Activated CD8-positive, alpha-beta memory T cell treated with anti-CD3 and anti-CD28 coated beads for 24 hours (primary cell): ENCODE results near the gene ITSN1.
"Not testable (repeated sequence)": the region's sequence is repeated elsewhere in the genome, so short reads cannot be mapped to it uniquely, and the experiment has no call there.

Experiments used
- DNase-seq: peaks from one replicate; pipeline ENCODE4 v3.0.0-alpha.2; 2020

ITSN1 gene

DNA sequence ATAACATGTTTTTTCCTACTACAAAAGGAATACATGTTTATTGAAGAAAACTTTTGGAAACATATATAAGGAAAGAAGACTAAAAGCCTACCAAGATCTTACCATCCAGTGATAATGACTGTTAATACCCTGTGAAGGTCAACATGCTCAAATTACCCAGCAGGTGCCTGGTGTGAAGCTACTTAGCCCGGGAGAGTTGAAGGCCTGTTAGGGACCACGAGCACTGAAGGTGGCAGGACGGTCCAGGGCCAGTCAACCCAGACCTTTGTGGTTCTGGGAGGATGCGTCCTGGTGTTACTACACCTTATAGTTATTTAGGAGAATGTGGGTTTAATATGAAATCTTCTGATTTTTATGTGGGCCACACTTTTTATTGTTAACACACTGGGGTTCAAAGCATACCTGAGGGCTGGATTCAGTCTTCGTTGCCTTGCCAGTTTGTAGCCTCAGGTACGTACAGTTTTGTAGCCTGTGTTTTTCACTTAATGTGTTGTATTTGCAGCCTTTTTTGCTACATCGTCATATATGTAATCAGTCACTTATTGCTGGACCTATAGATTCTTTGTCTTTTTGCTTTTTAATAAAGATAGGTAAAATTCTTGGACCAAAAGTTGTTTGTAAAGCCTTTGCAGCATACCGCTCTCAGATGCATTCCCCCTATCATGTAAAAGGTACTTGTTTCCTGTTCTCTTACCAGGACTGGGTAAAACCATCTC is 9.8 kb downstream of the ITSN1 start:
- DNase-seq = no peak

DNA sequence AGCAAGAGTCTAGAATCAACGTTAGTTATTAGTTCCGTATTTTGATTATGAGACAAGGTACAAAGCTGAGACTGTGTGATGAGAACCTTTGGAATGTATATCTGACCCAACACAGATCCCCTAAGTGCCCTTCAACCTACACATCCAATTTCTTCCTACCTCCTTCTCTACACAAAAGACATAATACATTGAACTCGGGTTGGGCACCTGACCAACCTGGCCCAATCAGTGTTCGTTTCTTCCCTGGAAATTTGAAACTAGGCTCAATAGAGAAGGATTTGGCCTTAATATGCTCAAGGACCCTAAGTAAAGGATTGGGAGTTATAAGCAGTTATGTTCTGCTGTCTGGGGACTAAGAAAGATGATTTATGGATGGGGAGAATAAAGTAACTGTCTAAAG is 12.1 kb downstream of the ITSN1 start:
- DNase-seq = no peak

DNA sequence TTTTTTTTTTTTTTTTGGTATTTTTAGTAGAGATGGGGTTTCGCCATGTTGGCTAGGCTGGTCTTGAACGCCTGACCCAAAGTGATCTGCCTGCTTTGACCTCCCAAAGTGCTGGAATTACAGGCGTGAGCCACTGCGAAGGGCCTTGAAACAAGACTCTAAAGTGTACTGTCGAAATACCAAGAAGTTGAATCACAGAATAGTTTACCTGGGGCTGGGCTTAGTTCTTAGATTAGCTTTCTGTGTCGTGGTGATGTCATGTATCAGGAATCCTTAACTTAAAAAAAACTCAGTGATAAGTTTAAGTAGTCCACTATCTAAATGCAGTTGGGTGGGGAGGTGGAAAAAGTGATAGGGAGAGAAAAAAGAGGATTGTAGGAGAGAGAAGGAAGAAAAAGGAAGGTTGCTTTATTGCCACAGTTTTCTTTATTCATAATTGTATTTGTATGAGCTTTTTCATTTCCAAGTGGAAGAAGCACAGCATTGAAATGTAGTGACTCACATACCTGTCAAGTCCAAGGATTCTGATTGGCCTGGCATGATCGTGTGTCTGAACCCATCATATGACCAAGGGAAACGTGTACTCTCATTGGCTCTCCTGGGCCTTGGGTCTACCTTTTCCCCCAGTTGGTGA is 13.4 kb downstream of the ITSN1 start:
- DNase-seq = no peak

DNA sequence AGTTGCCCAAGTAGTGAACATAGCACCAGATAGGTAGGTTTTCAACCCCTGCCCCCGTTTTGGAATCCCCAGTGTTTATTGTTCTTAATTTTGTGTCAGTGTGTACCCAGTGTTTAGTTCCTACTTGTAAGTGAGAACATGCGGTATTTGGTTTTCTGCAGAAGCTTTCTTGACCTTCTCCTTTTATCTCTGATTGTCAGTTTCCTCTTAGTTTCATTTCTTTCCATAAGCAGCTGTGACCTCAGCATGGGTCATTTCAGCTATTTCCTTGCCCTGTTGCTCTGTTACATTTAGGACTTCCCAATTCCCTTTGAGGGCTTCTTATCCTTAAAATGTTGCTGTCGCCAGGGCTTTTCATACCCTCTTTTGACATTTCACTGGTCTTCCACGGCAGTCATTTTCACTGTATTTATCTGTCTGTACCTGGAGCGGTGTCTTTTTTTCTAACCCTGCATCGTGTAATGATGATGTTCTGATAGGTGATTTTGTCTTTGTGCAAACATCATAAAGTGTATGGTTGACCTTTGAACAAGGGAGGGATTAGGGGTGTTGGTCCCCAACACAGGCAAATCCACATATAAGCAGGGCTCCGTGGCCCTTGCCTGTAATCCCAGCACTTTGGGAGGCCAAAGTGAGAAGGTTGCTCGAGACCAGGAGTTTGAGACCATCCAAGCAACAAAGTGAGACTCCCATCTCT is 15.0 kb downstream of the ITSN1 start:
- DNase-seq = no peak

DNA sequence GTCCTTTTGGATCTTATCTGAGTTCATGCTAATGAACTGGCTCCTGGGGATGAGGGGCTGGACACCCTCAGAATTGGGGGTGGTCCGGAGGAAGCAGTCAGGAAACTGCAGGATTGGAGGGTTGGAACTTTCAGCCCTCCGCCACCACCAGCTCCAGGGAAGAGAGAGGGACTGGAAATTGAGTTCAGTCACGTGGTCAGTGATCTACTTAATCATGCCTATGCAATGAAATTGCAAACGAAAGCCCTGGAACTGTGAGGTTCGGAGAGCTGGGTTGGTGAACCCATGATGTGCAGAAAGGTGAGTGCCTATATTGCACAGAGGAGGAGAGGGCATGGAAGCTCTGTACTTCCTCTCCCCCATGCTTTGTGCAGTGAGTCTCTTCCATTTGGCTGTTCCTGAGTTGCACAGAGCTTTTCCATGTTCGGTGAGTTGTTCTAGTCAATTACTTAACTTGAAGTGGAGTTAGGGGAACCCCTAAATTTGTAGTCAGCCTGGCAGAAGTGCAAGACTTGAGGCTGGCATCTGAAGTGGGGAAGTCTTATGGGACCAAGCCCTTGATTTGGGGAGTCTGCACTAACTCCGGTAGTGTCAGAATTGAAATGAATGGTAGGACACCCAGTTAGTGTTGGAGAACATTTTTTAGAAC is 16.7 kb downstream of the ITSN1 start:
- no peak for DNase-seq

DNA sequence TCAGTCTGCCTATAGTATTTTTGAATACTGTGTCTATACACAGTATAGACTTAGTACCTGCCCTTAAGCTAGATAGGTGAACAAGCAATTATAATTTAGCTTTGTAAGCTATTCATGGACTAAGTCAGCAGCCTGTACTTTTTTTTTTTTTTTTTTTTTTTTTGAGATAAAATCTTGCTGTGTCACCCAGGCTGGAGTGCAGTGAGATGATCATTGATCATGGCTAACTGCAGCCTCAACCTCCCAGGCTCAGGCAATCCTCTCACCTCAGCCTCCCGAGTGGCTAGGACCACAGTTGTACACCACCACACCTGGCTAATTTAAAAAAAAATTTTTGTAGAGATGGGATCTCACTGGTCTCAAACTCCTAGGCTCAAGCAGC is 17.3 kb downstream of the ITSN1 start:
- no peak for DNase-seq

DNA sequence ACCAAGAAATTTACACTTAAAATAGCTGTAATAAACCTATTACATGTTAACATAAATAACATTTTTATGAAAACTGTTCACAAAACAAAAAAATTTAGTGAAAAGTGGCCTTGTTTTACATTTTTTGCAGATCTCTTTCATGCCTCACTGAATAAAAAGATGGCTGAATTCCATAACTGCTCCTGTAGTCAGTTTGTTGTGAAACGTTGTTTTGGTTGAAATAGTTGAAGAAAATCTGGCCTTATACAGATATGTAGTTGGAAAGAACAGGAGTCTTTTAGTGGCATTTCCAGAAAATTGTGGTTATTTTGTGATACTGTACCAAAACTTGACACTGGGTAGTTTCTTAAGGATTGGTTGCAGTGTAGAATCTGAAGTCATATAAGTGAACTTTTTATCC is 18.1 kb downstream of the ITSN1 start:
- DNase-seq = no peak

DNA sequence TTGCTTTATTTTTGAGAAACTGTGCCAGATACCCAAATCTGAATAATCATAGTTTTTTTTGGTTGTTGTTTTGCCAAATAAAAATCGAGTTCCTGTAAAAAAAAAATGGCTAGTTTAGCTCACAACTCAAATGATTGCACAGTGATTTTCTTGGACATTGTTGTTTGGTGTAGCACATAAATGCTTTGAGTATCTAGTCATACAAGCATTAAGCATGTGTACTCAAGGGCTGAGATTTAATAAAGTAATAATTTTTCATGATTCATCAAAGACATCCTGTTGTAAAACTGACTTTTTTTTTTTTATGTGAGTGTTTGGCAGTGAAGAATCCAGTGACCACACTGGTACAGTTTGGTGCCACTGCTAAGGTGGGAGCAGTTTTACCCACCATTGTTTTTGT is 18.8 kb downstream of the ITSN1 start:
- no peak for DNase-seq

DNA sequence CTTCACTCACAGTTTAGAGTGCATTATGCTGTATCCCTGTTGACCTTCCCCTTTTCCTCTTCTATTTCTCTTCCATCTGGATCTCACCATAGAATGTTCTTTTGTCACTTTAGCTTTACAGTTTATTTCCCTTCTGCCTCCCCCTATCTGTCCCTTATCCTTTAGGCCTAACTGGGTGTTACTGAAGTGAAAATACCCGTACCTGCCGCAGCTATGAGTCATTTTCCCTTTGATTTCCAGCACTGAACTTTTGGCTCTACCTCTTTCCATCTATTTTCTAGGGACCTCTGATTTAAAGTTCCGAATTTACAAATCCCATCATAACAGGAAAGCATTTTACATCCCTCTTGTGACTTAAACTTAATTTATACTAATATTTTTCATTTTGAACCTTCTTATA is 19.7 kb downstream of the ITSN1 start:
- no peak for DNase-seq

DNA sequence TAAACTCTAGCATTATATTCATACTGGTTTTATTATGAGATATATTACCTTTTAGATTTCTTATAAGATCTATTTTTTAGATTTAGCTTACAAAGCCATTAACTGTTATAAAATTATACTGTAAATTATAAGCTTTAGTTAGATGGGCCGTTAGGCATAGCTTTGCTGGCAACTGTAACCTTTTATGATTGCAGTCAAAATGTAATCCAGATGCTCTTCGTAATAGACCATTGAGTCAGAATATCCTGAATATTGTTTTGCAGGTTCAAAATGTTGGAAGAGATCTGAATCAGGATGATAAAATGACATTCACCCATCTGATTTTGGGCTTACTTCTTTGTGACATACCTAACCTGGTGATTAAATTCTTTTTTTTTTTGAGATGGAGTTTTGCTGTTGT is 20.9 kb downstream of the ITSN1 start:
- DNase-seq = no peak

DNA sequence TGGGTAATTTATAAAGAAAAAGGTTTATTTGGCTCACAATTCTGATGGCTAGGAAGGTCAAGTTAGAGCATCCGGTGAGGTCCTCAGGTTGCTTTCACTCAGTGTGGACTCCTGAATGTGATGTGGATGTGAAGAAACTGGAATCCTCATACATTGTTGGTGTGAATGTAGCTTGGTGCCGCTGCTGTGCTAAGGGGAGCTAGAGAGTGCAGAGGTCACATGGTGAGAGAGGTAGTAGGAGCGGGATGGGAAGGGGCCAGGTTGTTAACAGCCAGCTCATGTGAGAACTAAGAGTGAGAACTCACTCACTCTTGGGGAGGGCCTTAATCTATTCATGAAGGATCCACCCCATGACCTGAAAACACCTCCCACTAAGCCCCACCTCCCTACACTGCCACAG is 21.8 kb downstream of the ITSN1 start:
- DNase-seq = no peak

DNA sequence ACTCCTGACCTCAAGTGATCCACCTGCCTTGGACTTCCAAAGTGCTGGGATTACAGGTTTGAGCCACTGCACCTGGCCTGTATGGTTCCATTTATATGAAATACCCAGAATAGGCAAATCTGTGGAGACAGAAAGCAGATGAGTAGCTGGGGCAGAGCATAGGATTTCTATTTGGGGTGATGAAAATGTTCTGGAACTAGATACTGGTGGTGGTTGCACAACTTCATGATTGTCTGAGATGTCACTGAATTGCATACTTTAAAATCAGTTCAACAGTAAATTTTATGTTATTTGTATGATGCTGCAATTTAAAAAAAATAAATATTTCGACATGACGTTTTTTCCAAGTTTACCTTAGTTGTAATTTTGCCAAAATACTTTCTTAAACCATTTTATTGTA is 23.9 kb downstream of the ITSN1 start:
- no peak for DNase-seq

DNA sequence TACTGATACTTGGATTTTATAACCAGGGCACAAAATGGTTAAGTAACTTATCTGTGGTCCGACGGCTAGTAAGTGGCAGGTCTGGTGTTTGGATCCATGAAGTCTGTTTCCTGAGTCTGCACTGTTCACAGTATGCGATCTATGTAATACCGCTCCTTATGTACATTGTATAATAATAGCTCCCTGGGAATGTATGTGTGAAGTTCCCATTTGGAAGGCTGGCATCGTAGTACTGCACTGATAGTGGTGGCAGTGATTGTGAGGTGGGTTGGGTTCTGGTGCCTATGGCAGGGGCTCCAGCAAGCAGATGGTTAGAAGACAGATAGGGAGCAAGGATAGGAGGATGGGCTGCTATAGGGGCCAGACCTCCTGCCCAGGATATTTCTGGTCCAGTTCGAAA is 25.3 kb downstream of the ITSN1 start:
- no peak for DNase-seq

DNA sequence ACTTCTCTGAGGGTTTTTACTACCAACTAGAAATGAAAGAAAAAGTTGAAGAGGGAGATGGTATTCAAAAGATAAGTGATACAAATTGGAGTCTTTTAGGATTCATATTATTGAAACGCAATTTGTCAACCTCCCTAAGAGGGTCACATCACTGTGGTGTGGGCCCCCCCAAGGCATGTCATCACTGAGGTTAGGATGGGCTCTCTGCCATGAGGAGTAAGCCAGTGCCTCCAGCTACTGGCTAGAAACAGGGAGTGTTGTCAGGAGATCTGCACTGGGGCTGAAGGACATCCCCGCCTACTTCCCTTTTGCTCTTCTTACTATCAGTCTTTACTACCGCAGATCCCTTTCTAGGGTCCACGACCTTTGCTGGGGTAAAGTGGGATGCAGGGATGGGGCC is 25.9 kb downstream of the ITSN1 start:
- no peak for DNase-seq

DNA sequence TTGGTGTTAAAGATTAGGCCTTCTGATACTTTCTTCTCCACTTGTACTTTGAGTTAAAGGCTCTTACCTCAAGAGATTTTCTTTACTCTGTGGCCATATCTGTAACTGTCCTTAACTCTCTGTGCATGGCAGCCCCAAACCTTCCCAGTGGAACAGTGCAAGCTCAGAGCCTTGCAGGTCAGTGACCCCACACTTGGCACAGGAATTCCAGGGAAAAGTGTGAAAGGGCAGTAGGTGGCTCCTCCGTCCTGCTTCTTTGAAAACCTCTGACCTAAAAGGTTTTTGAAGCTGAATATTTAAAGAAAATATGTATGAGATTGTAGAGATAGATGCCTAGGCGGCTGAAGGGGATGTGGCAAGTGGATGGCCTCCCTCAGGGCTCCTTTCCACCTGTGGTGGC is 26.3 kb downstream of the ITSN1 start:
- no peak for DNase-seq

DNA sequence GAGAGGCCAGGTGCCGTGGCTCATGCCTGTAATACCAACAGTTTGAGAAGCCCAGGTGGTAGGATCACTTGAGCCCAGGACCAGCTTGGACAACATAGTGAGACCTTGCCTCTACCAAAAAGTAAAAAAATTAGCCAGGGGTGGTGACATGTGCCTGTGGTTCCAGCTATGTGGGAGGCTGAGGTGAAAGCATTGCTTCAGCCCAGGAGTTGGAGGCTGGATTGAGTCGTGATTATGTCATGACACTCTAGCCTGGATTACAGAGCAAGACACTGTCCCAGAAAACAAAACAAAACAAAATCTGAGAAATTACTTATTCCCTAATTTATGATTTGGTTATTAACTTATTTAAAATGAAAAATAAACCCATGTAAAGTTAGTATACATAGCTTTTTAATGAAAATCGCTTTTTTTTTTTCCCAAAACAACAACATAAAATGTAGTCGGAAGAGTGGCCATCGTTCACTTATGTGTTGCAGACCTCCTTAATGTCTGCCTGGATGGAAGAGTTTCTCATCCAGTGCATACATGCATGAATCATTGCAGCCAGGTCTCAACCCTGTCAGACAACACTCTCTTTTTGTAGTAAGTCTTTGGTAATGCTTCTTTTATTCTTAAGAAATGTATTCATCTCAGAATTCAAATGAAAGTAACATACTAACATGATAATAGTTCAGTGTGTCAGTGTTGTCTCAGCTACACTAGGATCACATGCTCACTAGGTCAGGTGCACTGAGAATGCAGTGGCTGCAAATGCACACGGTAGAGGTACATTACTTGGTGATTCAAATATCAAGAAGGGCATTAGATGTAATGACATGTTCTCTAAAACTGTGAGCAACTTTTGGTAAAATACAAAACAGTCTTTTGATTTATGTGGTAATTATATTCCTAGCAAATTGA is 28.0 kb downstream of the ITSN1 start:
- DNase-seq = no peak

DNA sequence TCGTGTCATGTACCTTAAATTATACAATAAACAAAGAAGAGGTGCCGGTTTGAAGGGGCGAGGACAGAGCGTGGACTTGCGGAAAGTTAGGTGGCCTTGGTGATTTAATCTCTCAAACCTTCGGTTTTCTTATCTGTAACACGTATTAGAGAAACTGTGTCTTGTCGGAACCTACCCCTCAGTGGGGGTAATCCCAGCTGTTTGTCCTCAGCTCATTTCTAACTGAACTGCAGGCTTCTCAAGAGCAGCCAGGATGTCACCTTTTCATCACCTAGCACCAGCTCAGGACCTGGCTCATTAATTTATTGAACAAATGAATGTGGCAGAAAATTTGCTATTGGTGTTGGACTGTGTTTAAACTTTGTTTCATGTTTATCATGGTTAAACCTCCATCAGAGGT is 31.2 kb downstream of the ITSN1 start:
- no peak for DNase-seq

DNA sequence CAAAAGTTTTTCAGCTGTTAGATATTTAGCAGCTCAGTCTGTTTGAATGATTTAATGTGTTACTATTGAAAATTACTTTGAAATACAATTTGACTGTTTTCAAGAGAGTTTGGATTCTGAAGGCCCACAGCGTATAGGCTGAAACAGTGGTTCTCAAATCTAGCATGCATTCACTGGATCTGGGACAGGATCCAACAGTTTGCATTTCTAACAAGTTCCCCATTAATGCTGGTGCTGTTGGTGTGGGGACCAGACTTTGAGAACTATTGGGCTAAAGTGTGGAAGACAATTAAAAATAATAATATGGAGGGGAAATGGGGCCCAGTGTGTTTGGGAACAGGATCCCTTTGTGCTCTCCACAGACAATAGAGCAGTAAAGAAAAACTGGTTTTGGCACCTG is 31.9 kb downstream of the ITSN1 start:
- no peak for DNase-seq

DNA sequence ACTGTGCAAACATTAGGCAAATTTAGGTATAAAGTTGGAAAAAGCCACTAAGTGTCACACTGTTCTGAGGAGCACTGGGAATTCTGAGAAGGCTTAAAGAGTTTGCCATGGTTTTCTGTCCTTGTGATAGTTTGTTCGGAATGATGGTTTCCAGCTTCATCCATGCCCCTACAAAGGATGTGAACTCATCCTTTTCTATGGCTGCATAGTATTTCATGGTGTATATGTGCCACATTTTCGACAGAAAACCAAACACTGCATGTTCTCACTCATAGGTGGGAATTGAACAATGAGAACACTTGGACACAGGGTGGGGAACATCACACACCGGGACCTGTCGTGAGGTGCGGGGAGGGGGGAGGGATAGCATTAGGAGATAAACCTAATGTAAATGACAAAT is 34.4 kb downstream of the ITSN1 start:
- not testable (repeated sequence) for DNase-seq

DNA sequence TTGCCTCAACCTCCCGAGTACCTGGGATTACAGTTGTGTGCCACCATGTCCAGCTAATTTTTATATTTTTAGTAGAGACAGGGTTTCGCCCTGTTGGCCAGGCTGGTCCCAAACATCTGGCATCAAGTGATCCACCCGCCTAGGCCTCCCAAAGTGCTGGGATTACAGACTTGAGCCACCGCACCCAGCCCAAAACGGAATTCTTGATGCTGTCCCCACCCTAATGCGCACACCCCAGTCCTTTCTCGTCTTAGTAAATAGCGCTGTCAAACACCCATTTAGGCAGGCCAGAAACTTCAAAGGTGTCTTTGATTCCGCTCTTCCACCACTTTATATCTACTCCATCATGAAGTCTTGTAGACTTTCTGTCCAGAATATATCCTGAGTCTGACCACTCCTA is 35.1 kb downstream of the ITSN1 start:
- no peak for DNase-seq

DNA sequence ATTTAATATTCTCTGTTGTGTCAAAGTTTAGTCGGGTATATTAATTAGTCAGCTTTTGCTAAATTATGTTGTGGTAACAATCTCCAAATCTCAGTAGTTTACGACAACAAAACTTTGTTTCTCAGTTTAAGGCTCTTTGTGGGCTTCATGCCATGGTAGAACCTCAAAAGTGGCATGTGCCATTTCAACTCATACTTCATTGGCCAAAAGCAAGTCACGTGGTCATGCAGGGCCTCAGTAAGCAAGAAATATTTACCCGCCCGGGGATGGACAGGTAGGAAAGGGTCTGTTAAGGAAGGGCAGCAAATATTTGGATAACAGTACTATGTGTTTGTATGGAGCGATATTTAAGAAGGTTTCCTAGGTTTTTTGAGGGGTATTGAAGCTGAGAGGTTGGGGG is 38.6 kb downstream of the ITSN1 start:
- DNase-seq = no peak

DNA sequence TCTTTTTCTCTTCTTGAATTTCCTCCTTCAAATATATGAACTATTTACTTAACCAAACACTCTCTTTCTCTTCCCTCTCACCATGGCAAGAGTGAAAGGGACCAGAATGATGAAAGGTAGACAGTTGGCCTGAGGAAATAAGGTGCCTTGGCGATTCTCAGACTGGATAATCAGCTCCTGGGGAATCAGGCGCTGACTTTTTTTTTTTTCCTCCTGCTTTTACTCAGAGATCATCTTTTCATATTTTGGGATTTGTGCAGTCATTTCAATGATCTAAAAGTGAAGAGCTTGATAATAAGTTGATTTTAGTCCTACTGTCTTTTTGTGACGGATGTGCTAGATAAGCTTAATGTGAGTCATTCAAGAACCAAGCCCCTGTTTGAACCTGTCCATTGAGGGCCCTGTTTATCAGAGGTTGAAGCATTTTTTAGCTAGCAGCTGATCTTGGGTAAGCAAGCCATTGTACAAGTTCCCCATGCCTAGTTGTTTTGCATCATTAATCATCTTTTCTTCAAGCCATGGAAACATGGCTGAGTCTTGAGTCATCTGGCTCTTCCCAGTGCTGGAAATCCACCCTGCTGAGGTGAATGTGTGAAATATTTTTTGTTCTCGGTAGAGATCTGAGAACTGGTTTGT is 40.8 kb downstream of the ITSN1 start:
- no peak for DNase-seq
